CD14-positive monocyte (primary cell): Measurements from ENCODE around the gene IL20. TPM values are rescaled to one million over a fixed set of nuclear protein-coding genes. Genes with fewer than 3 reads are reported as not detected.

Experiments used
- DNase-seq, 3 donors: peaks; one replicate each; pipeline ENCODE4 v3.0.0-alpha.2; 2011 to 2022
- H2AFZ ChIP-seq: 2 replicates; pipeline ENCODE4 v1.6.0; 2012; ENCODE audit warnings: mild to moderate bottlenecking, low read depth, low read length, inconsistent platforms; ENCODE audit not compliant: insufficient read depth, poor library complexity, severe bottlenecking
- H3K27ac ChIP-seq, 2 donors: 1 replicate in 1 of 2; 2 replicates in 1 of 2; pipeline ENCODE4 v1.5.1; 2012 to 2013; ENCODE audit warnings: low read length in 2 of 2, control low read depth in 1 of 2, inconsistent platforms in 1 of 2, low read depth in 1 of 2, mild to moderate bottlenecking in 1 of 2
- H3K27me3 ChIP-seq, 2 donors: one replicate each; pipeline versions ENCODE4 v1.6.0 to v1.6.1; 2011 to 2013; ENCODE audit warnings: low read length in 2 of 2; ENCODE audit not compliant: control insufficient read depth in 2 of 2, insufficient read depth in 2 of 2
- H3K36me3 ChIP-seq, 2 donors: replicated peaks in 1 of 2; 1 replicate in 1 of 2; 2 replicates in 1 of 2; pipeline versions ENCODE4 v1.5.1 to v1.6.1; 2012 to 2013; ENCODE audit warnings: low read length in 2 of 2, control low read depth in 1 of 2, inconsistent platforms in 1 of 2, mild to moderate bottlenecking in 1 of 2; ENCODE audit not compliant: insufficient read depth in 2 of 2, control insufficient read depth in 1 of 2
- H3K4me1 ChIP-seq, 2 donors: 1 replicate in 1 of 2; 2 replicates in 1 of 2; pipeline versions ENCODE4 v1.5.1 to v1.6.1; 2012 to 2013; ENCODE audit warnings: low read length in 2 of 2, control low read depth in 1 of 2, inconsistent platforms in 1 of 2, mild to moderate bottlenecking in 1 of 2, moderate library complexity in 1 of 2; ENCODE audit not compliant: insufficient read depth in 2 of 2, control insufficient read depth in 1 of 2
- H3K4me2 ChIP-seq: replicated peaks from 2 replicates; pipeline ENCODE3; 2012; ENCODE audit warnings: low read length, moderate library complexity, mild to moderate bottlenecking; ENCODE audit not compliant: poor library complexity, severe bottlenecking; ENCODE audit errors: extremely low read depth
- H3K4me3 ChIP-seq, 3 experiments: fragments of 200-600 bp in 1 of 3; sonication (generic) in 1 of 3; replicated peaks in 1 of 3; 1 replicate in 2 of 3; 2 replicates in 1 of 3; pipeline ENCODE4 v1.5.1; 2011 to 2013; ENCODE audit warnings: low read length in 3 of 3, mild to moderate bottlenecking in 3 of 3, control low read depth in 2 of 3, low read depth in 2 of 3, inconsistent platforms in 1 of 3, moderate library complexity in 1 of 3
- H3K79me2 ChIP-seq: 2 replicates; pipeline ENCODE4 v1.6.0; 2012; ENCODE audit warnings: mild to moderate bottlenecking, control low read depth, inconsistent platforms, low read length, moderate library complexity; ENCODE audit not compliant: insufficient read depth
- H3K9ac ChIP-seq: 2 replicates; pipeline ENCODE4 v1.6.0; 2017; ENCODE audit warnings: low read length, mild to moderate bottlenecking; ENCODE audit not compliant: insufficient read depth, poor library complexity, severe bottlenecking
- H3K9me3 ChIP-seq, 2 donors: replicated peaks in 1 of 2; 1 replicate in 1 of 2; 2 replicates in 1 of 2; pipeline versions ENCODE4 v1.5.1 to v1.6.1; 2012 to 2013; ENCODE audit warnings: low read length in 2 of 2, control low read depth in 1 of 2; ENCODE audit not compliant: control insufficient read depth in 1 of 2, insufficient read depth in 1 of 2
- H4K20me1 ChIP-seq: 2 replicates; pipeline ENCODE4 v1.6.0; 2012; ENCODE audit warnings: mild to moderate bottlenecking, low read length, control low read depth, moderate library complexity; ENCODE audit not compliant: insufficient read depth
- H3K27ac Mint-ChIP-seq, 7 donors: one replicate each; pipeline ENCODE4 v1.8.0; 2020; ENCODE audit warnings: mild to moderate bottlenecking in 7 of 7, mixed read lengths in 7 of 7, moderate library complexity in 6 of 7, inconsistent platforms in 2 of 7
- H3K27me3 Mint-ChIP-seq, 3 donors: one replicate each; pipeline ENCODE4 v1.8.0; 2021 to 2022; ENCODE audit warnings: low read depth in 3 of 3, mild to moderate bottlenecking in 3 of 3, mixed read lengths in 3 of 3, moderate library complexity in 3 of 3, inconsistent platforms in 1 of 3
- H3K36me3 Mint-ChIP-seq, 2 donors: one replicate each; pipeline ENCODE4 v1.8.0; 2020; ENCODE audit warnings: mixed read lengths in 2 of 2, inconsistent platforms in 1 of 2, mild to moderate bottlenecking in 1 of 2
- H3K4me1 Mint-ChIP-seq: one replicate; pipeline ENCODE4 v1.8.0; 2020; ENCODE audit warnings: mild to moderate bottlenecking, mixed read lengths
- H3K4me3 Mint-ChIP-seq, 2 donors: one replicate each; pipeline ENCODE4 v1.8.0; 2020; ENCODE audit warnings: mild to moderate bottlenecking in 2 of 2, mixed read lengths in 2 of 2, moderate library complexity in 1 of 2
- H3K9me3 Mint-ChIP-seq, 7 donors: one replicate each; pipeline ENCODE4 v1.8.0; 2020 to 2022; ENCODE audit warnings: mixed read lengths in 7 of 7, mild to moderate bottlenecking in 6 of 7, moderate library complexity in 6 of 7, inconsistent platforms in 2 of 7
- WGBS: methylation state at CpG from one replicate; pipeline ENCODE4 v1.1.5; 2013; ENCODE audit warnings: missing lambda C conversion rate; ENCODE audit not compliant: insufficient coverage; 5-methylcytosine and 5-hydroxymethylcytosine counted together
- intact Hi-C, 2 donors: fragments of 100-400 bp; cut with micrococcal nuclease; formaldehyde crosslinking; loops; one replicate each; pipeline versions ENCODE4 v1.15.0 to v1.15.1; 2023
- polyA plus RNA-seq, 3 donors: library from polyadenylated mRNA; depleted of rRNA in 1 of 3; unstranded in 2 of 3; stranded (reverse) in 1 of 3; fragments of 300-500 nt in 2 of 3; fragments of >200 nt in 1 of 3; fragmentation: Illumina TruSeq in 2 of 3; gene quantifications; 1 replicate in 2 of 3; 2 replicates in 1 of 3; pipeline ENCODE4 v1.2.3, GENCODE V29; 2012 to 2021
- TF ChIP-seq, protein P1 (sequence below): fragments of 200-600 bp; IDR thresholded peaks from one replicate; pipeline ENCODE4 v1.8.0; 2022; ENCODE audit warnings: antibody characterized with exemption, mild to moderate bottlenecking

Gene IL20
- polyA plus RNA-seq, 3 donors = not detected

DNA sequence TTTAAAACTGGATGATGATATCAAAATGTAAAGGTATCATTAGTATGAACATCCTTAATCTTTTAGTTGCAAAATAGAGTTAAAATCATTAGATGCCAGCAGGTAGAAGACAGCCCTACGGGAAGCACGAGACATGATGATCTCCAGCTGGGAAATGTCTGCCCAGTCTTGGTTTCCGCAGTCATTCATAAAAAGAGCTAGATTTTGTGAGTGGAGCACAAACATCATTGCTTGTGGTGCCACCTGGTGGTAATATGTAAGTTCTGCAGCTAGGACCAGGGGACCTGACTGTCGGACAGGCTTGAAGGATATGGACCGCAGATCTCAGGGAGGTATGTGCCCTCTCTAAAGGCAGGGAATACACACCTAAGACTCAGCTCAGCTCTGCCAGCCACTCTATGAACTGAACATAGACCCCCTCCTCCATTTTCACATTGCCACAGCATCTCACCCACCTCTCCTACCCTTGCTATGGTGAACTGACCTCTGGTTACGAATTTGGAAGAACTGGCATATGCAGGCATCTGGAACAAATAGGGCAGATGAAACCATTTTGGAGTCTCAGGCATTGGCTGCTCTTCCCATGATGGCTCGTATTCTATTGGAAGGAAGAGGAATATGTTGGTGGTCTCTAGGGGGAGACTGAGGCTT, 47.1 kb downstream of the IL20 start:
- no peak overlapping the region for H3K4me2 ChIP-seq

GRCh38 chr1:206913766-206914537, 48.5 kb downstream of the IL20 start:
- intact Hi-C loops = loop anchor here (2.0 to 10.0 kb wide), 5 partner anchors 47 to 279 kb away; partner anchors contain the start of genes DYRK3 (in 2 of the 2), IL20 (in 2 of the 2) and FCAMR (in 1 of the 2)
- no peak overlapping the region for H2AFZ ChIP-seq
- no peaks in the 10 kb centered on the region for H4K20me1 ChIP-seq
- Mint-ChIP-seq H3K4me1 (peaks cover 24% of the 10 kb centered on the region), H3K4me3 (no peak overlapping the region), H3K9me3 (peaks cover 0 to 11% (median 1%) of the 10 kb centered on the region in 7 donors), H3K27ac (peak overlapping the region in 1 of 7 donors; percentile 34), H3K36me3 (peaks cover 0 to 7% of the 10 kb centered on the region in 2 donors), H3K27me3 (peaks cover 25 to 43% (median 28%) of the 10 kb centered on the region in 3 donors)
- H3K27me3 ChIP-seq = peaks cover 21 to 25% of the 10 kb centered on the region in 2 donors
- H3K4me2 ChIP-seq = no peak overlapping the region
- no peaks in the 10 kb centered on the region for H3K36me3 ChIP-seq
- WGBS = 44% methylated on average over 2 of the region's 12 CpGs
- H3K4me1 ChIP-seq = peaks cover 9 to 10% of the 10 kb centered on the region in 2 donors
- TF ChIP-seq, protein P1, sequence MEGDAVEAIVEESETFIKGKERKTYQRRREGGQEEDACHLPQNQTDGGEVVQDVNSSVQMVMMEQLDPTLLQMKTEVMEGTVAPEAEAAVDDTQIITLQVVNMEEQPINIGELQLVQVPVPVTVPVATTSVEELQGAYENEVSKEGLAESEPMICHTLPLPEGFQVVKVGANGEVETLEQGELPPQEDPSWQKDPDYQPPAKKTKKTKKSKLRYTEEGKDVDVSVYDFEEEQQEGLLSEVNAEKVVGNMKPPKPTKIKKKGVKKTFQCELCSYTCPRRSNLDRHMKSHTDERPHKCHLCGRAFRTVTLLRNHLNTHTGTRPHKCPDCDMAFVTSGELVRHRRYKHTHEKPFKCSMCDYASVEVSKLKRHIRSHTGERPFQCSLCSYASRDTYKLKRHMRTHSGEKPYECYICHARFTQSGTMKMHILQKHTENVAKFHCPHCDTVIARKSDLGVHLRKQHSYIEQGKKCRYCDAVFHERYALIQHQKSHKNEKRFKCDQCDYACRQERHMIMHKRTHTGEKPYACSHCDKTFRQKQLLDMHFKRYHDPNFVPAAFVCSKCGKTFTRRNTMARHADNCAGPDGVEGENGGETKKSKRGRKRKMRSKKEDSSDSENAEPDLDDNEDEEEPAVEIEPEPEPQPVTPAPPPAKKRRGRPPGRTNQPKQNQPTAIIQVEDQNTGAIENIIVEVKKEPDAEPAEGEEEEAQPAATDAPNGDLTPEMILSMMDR = no peak
- H3K79me2 ChIP-seq = no peaks in the 10 kb centered on the region
- no peak overlapping the region for H3K9ac ChIP-seq
- no peaks in the 10 kb centered on the region for H3K9me3 ChIP-seq
- H3K27ac ChIP-seq = no peak overlapping the region
- no peak for DNase-seq
- no peak overlapping the region for H3K4me3 ChIP-seq

More for the DNA sequence above, 47.1 kb downstream of the IL20 start:
- Histone ChIP-seq H3K9ac (no peak overlapping the region), H3K27me3 (peaks cover 30 to 39% of the 10 kb centered on the region in 2 donors), H2AFZ (no peak overlapping the region), H3K4me3 (no peak overlapping the region), H3K27ac (no peak overlapping the region), H3K9me3 (no peaks in the 10 kb centered on the region), H3K36me3 (no peaks in the 10 kb centered on the region), H3K79me2 (no peaks in the 10 kb centered on the region), H3K4me1 (peaks cover 10 to 11% of the 10 kb centered on the region in 2 donors), H4K20me1 (no peaks in the 10 kb centered on the region)
- Mint-ChIP-seq H3K27ac (peak overlapping the region in 2 of 7 donors; percentile 27 to 60), H3K27me3 (peaks cover 35 to 52% (median 40%) of the 10 kb centered on the region in 3 donors), H3K36me3 (peaks cover 0 to 14% of the 10 kb centered on the region in 2 donors), H3K9me3 (peaks cover 0 to 19% (median 2%) of the 10 kb centered on the region in 7 donors), H3K4me1 (peaks cover 24% of the 10 kb centered on the region), H3K4me3 (no peak overlapping the region)
- DNase-seq = peak; percentile 65 to 84 (median 75)
- TF ChIP-seq, protein P1 = peak; percentile 88
- intact Hi-C loops = loop anchor here (2.0 to 10.0 kb wide), 5 partner anchors 45 to 278 kb away; partner anchors contain the start of genes DYRK3 (in 2 of the 2), IL20 (in 2 of the 2) and FCAMR (in 1 of the 2)
- 33% methylated on average over 5 of the region's 7 CpGs for WGBS
